ENCODE measurements around the gene FRMD3.

DNA sequence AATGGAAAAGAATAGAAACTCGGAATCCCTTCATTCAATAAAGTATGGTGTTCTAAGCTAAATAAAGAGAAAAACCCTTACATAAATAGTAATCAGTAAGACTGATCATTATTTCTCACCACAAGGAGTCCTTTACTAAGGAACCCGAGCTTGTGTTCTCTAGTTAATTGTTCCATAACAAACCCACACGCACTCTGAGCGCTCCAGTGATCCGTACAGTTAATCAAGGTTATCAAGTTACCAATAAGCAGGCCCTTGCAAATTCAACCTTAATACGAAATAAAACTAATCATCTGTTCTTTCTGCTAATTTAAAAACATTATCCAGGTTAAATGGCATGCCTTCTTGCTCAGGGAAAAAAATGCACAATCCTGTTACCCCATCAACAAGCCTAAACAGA, 224.4 kb downstream of the FRMD3 start:
- TF ChIP-seq, protein P1, sequence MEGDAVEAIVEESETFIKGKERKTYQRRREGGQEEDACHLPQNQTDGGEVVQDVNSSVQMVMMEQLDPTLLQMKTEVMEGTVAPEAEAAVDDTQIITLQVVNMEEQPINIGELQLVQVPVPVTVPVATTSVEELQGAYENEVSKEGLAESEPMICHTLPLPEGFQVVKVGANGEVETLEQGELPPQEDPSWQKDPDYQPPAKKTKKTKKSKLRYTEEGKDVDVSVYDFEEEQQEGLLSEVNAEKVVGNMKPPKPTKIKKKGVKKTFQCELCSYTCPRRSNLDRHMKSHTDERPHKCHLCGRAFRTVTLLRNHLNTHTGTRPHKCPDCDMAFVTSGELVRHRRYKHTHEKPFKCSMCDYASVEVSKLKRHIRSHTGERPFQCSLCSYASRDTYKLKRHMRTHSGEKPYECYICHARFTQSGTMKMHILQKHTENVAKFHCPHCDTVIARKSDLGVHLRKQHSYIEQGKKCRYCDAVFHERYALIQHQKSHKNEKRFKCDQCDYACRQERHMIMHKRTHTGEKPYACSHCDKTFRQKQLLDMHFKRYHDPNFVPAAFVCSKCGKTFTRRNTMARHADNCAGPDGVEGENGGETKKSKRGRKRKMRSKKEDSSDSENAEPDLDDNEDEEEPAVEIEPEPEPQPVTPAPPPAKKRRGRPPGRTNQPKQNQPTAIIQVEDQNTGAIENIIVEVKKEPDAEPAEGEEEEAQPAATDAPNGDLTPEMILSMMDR (IDR thresholded peaks at IDR 0.05) = no peak
- TF ChIP-seq, protein P2, sequence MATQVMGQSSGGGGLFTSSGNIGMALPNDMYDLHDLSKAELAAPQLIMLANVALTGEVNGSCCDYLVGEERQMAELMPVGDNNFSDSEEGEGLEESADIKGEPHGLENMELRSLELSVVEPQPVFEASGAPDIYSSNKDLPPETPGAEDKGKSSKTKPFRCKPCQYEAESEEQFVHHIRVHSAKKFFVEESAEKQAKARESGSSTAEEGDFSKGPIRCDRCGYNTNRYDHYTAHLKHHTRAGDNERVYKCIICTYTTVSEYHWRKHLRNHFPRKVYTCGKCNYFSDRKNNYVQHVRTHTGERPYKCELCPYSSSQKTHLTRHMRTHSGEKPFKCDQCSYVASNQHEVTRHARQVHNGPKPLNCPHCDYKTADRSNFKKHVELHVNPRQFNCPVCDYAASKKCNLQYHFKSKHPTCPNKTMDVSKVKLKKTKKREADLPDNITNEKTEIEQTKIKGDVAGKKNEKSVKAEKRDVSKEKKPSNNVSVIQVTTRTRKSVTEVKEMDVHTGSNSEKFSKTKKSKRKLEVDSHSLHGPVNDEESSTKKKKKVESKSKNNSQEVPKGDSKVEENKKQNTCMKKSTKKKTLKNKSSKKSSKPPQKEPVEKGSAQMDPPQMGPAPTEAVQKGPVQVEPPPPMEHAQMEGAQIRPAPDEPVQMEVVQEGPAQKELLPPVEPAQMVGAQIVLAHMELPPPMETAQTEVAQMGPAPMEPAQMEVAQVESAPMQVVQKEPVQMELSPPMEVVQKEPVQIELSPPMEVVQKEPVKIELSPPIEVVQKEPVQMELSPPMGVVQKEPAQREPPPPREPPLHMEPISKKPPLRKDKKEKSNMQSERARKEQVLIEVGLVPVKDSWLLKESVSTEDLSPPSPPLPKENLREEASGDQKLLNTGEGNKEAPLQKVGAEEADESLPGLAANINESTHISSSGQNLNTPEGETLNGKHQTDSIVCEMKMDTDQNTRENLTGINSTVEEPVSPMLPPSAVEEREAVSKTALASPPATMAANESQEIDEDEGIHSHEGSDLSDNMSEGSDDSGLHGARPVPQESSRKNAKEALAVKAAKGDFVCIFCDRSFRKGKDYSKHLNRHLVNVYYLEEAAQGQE (IDR thresholded peaks at IDR 0.05; ENCODE audit: insufficient read depth in 1 of 2, low read depth in 2 of 2, low read length in 1 of 2) = no peak
- TF ChIP-seq POLR2AphosphoS5 (IDR thresholded peaks at IDR 0.05; ENCODE audit: low read depth, low read length) (no peak), TCF7L2 (IDR thresholded peaks at IDR 0.05; ENCODE audit: low read depth, low read length) (no peak)

Data from Panc1 (cell line).